ENCODE results near the gene SAMD11.
"Not testable (repeated sequence)": the region's sequence is repeated elsewhere in the genome, so short reads cannot be mapped to it uniquely, and the experiment has no call there.

DNA sequence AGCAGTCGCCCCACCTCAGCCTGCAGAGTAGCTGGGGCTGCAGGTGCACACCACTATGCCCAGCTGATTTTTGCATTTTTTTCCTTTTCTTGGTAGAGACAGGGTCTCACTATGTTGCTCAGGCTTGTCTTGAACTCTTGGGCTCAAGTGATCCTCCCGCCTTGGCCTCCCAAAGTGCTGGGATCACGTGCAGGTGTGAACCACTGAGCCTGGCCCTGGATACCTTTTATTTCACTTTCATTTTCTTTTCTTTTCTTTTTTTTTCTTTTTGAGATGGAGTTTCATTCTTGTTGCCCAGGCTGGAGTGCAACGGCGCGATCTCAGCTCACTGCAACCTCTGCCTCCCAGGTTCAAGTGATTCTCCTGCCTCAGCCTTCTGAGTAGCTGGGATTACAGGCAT lies 67.6 kb downstream of the SAMD11 start:
- TF ChIP-seq, protein P1, sequence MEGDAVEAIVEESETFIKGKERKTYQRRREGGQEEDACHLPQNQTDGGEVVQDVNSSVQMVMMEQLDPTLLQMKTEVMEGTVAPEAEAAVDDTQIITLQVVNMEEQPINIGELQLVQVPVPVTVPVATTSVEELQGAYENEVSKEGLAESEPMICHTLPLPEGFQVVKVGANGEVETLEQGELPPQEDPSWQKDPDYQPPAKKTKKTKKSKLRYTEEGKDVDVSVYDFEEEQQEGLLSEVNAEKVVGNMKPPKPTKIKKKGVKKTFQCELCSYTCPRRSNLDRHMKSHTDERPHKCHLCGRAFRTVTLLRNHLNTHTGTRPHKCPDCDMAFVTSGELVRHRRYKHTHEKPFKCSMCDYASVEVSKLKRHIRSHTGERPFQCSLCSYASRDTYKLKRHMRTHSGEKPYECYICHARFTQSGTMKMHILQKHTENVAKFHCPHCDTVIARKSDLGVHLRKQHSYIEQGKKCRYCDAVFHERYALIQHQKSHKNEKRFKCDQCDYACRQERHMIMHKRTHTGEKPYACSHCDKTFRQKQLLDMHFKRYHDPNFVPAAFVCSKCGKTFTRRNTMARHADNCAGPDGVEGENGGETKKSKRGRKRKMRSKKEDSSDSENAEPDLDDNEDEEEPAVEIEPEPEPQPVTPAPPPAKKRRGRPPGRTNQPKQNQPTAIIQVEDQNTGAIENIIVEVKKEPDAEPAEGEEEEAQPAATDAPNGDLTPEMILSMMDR (IDR thresholded peaks at IDR 0.05) = not testable (repeated sequence)
- not testable (repeated sequence) for TF ChIP-seq POLR2AphosphoS5 (IDR thresholded peaks at IDR 0.05)

Measured in prostate gland (tissue), 2 donors.